GM19455 (cell line): ENCODE data around the gene MRPS12.

ENCODE experiments used
- ATAC-seq: cut with Tn5 transposase; IDR thresholded peaks from one replicate; pipeline ENCODE4 v1.9.1; 2021; ENCODE audit not compliant: unreplicated experiment

MRPS12 gene

GRCh38 chr19:38910488-38910887, 20.3 kb upstream of the MRPS12 start:
- ATAC-seq = no peak

GRCh38 chr19:38911388-38912001, 19.2 kb upstream of the MRPS12 start:
- no peak for ATAC-seq

GRCh38 chr19:38912600-38913514, 17.9 kb upstream of the MRPS12 start:
- ATAC-seq = no peak

- no peak for ATAC-seq
Observed at GRCh38 chr19:38913958-38914357, 16.8 kb upstream of the MRPS12 start.

GRCh38 chr19:38915329-38916321, 15.1 kb upstream of the MRPS12 start:
- ATAC-seq = no peak

- no peak for ATAC-seq
Observed at GRCh38 chr19:38917516-38917915, 13.2 kb upstream of the MRPS12 start.

- ATAC-seq = no peak
Observed at GRCh38 chr19:38917921-38918491, 12.7 kb upstream of the MRPS12 start.

- no peak for ATAC-seq
Observed at GRCh38 chr19:38918526-38918925, 12.2 kb upstream of the MRPS12 start.

- no peak for ATAC-seq
Observed at GRCh38 chr19:38919837-38920601, 10.7 kb upstream of the MRPS12 start.

GRCh38 chr19:38920602-38921419, 9.9 kb upstream of the MRPS12 start:
- no peak for ATAC-seq

GRCh38 chr19:38921420-38922274, 9.1 kb upstream of the MRPS12 start:
- ATAC-seq = no peak

- no peak for ATAC-seq
Observed at GRCh38 chr19:38922482-38922881, 8.3 kb upstream of the MRPS12 start.

GRCh38 chr19:38924388-38924787, 6.4 kb upstream of the MRPS12 start:
- no peak for ATAC-seq

GRCh38 chr19:38928391-38929001, 2.2 kb upstream of the MRPS12 start:
- no peak for ATAC-seq

- ATAC-seq = peak; percentile 57
Observed at GRCh38 chr19:38929929-38930775, 592 bp upstream of the MRPS12 start, which contains the start of gene SARS2. SARS2 (minus strand) TSS chr19:38930763; CDS start chr19:38930736, 27 bp downstream.

- no peak for ATAC-seq
Observed at GRCh38 chr19:38931521-38931793, 713 bp downstream of the MRPS12 start.
